22Rv1 (cell line): Measurements from ENCODE around the gene GPR156.

ENCODE experiments used
- CTCF ChIP-seq: fragments of 450-650 bp; IDR thresholded peaks from 2 replicates; pipeline ENCODE4 v1.5.1; 2017; ENCODE audit warnings: mild to moderate bottlenecking
- ZFX ChIP-seq: fragments of 450-650 bp; IDR thresholded peaks from 2 replicates; pipeline ENCODE4 v1.6.1; 2017; ENCODE audit warnings: antibody characterized with exemption, borderline replicate concordance

- TF ChIP-seq CTCF, result no peak
- no peak for TF ChIP-seq ZFX
Observed at GRCh38 chr3:120162400-120162799, 122.6 kb downstream of the GPR156 start.
